SK-N-SH treated with all-trans-retinoic acid at 6 μM for 48 hours (cell line): Measurements from ENCODE around the gene SLC22A17.

Experiments
- BACH2 ChIP-seq: fragments of 250-450 bp; sonication (Bioruptor Pico); IDR thresholded peaks from 2 replicates; pipeline ENCODE4 v1.9.0; 2021; ENCODE audit warnings: mild to moderate bottlenecking, borderline replicate concordance
- CSDC2 ChIP-seq: fragments of 250-450 bp; sonication (Bioruptor Pico); IDR thresholded peaks from 2 replicates; pipeline ENCODE4 v1.5.0; 2020; ENCODE audit warnings: mild to moderate bottlenecking, moderate library complexity
- PATZ1 ChIP-seq: fragments of 250-450 bp; sonication (Bioruptor Pico); IDR thresholded peaks from 2 replicates; pipeline ENCODE4 v1.8.0; 2020; ENCODE audit warnings: mild to moderate bottlenecking, moderate library complexity, borderline replicate concordance
- POU6F1 ChIP-seq: fragments of 250-450 bp; sonication (Bioruptor Pico); IDR thresholded peaks from 2 replicates; pipeline ENCODE4 v1.8.0; 2021; ENCODE audit warnings: low read depth, mild to moderate bottlenecking, moderate library complexity, borderline replicate concordance
- RARB ChIP-seq: fragments of 250-450 bp; sonication (Bioruptor Pico); IDR thresholded peaks from 2 replicates; pipeline ENCODE4 v1.8.0; 2021; ENCODE audit warnings: mild to moderate bottlenecking, moderate library complexity
- SNAI2 ChIP-seq: fragments of 250-450 bp; sonication (Bioruptor Pico); IDR thresholded peaks from 2 replicates; pipeline ENCODE4 v1.5.0; 2020; ENCODE audit warnings: mild to moderate bottlenecking, moderate library complexity

GRCh38 chr14:23344481-23344880, 8.2 kb downstream of the SLC22A17 start:
- TF ChIP-seq PATZ1 (CRISPR knock-in tag) (no peak), POU6F1 (CRISPR knock-in tag) (no peak), SNAI2 (CRISPR knock-in tag) (no peak), RARB (CRISPR knock-in tag) (no peak), BACH2 (no peak), CSDC2 (CRISPR knock-in tag) (no peak)
